Endothelial cell of umbilical vein (primary cell): ENCODE data around the gene MGAT4A. TPM values are rescaled to one million over a fixed set of nuclear protein-coding genes. Genes with fewer than 3 reads are reported as not detected.

Source experiments
- BruUV-seq: library from RNA; stranded (reverse); fragments of 400-500 nt; replicated peaks from 2 replicates; lab custom pipeline; 2021; lab: Mats Ljungman, UMichigan
- CTCF ChIA-PET: fragments of 300-600, 350-600 bp; sonication (Branson Sonifier 250); formaldehyde crosslinking; loops from one replicate; lab custom pipeline; 2021; ENCODE audit warnings: antibody characterized with exemption, inconsistent platforms; lab: Charles Lee
- POLR2A ChIA-PET: fragments of 300-600, 350-600 bp; sonication (Branson Sonifier 250); formaldehyde crosslinking; loops from one replicate; lab custom pipeline; 2021; ENCODE audit warnings: antibody characterized with exemption, inconsistent platforms; lab: Charles Lee
- DNase-seq: peaks from one replicate; pipeline ENCODE4 v3.0.0-alpha.2; 2011; ENCODE audit warnings: low read depth, low spot score
- FAIRE-seq: peaks from 2 replicates; lab custom pipeline; 2011; peaks lifted over from hg19 to GRCh38; lab: Jason Lieb, UNC
- H2AFZ ChIP-seq: 2 replicates; pipeline ENCODE4 v1.6.0; 2012; ENCODE audit warnings: low read depth, low read length, control low read depth, inconsistent platforms
- H3K27ac ChIP-seq: 2 replicates; pipeline ENCODE4 v1.5.1; 2011; ENCODE audit warnings: low read depth, mild to moderate bottlenecking, control low read depth, low read length, moderate library complexity; ENCODE audit not compliant: insufficient read depth
- H3K27me3 ChIP-seq, 2 experiments: 2 replicates each; pipeline versions ENCODE4 v1.6.0 to v1.6.1; 2011; ENCODE audit warnings: low read length in 2 of 2, mixed read lengths in 1 of 2; ENCODE audit not compliant: control insufficient read depth in 2 of 2, insufficient read depth in 2 of 2
- H3K36me3 ChIP-seq, 2 experiments: 2 replicates in 1 of 2; 3 replicates in 1 of 2; pipeline ENCODE4 v1.5.1; 2011; ENCODE audit warnings: low read length in 2 of 2, mild to moderate bottlenecking in 1 of 2, moderate library complexity in 1 of 2; ENCODE audit not compliant: control insufficient read depth in 2 of 2, insufficient read depth in 2 of 2; ENCODE audit errors: extremely low read depth in 1 of 2
- H3K4me1 ChIP-seq: 3 replicates; pipeline ENCODE4 v1.5.1; 2011; ENCODE audit warnings: mild to moderate bottlenecking, low read length; ENCODE audit not compliant: control insufficient read depth, insufficient read depth; ENCODE audit errors: extremely low read depth
- H3K4me2 ChIP-seq: 2 replicates; pipeline ENCODE4 v1.6.1; 2011; ENCODE audit warnings: low read length, control low read depth, mixed read lengths; ENCODE audit not compliant: insufficient read depth
- H3K4me3 ChIP-seq, 3 experiments: fragments of 200-600 bp in 1 of 3; sonication (generic), shearing (Covaris generic) in 1 of 3; replicated peaks in 1 of 3; 2 replicates each; pipeline ENCODE4 v1.5.1; 2011 to 2016; ENCODE audit warnings: control low read depth in 3 of 3, low read length in 3 of 3, mild to moderate bottlenecking in 2 of 3, inconsistent platforms in 1 of 3, low read depth in 1 of 3, moderate library complexity in 1 of 3; ENCODE audit not compliant: insufficient read depth in 1 of 3
- H3K79me2 ChIP-seq: 2 replicates; pipeline ENCODE4 v1.6.0; 2012; ENCODE audit warnings: low read length, inconsistent platforms; ENCODE audit not compliant: control insufficient read depth, insufficient read depth
- H3K9ac ChIP-seq: replicated peaks from 2 replicates; pipeline ENCODE3; 2011; ENCODE audit warnings: low read length, control low read depth; ENCODE audit not compliant: insufficient read depth; ENCODE audit errors: extremely low read depth
- H3K9me1 ChIP-seq: replicated peaks from 3 replicates; pipeline ENCODE4 v1.6.0; 2011; ENCODE audit warnings: mild to moderate bottlenecking, low read length; ENCODE audit not compliant: control insufficient read depth, insufficient read depth; ENCODE audit errors: extremely low read depth
- H3K9me3 ChIP-seq: replicated peaks from 2 replicates; pipeline ENCODE4 v1.5.1; 2012; ENCODE audit warnings: low read length, inconsistent platforms; ENCODE audit not compliant: control insufficient read depth, insufficient read depth
- H4K20me1 ChIP-seq: replicated peaks from 2 replicates; pipeline ENCODE3; 2011; ENCODE audit warnings: mild to moderate bottlenecking, low read length; ENCODE audit not compliant: control insufficient read depth, insufficient read depth; ENCODE audit errors: extremely low read depth
- EZH2 ChIP-seq: IDR thresholded peaks from 2 replicates; pipeline ENCODE4 v1.6.1; 2012; ENCODE audit warnings: borderline replicate concordance, low read depth, mild to moderate bottlenecking, moderate library complexity, low read length, inconsistent platforms; ENCODE audit not compliant: severe bottlenecking
- FOS ChIP-seq: IDR thresholded peaks from 2 replicates; pipeline ENCODE4 v1.6.1; 2011; ENCODE audit warnings: mild to moderate bottlenecking, low read length, moderate library complexity, borderline replicate concordance; ENCODE audit not compliant: insufficient read depth
- GATA2 ChIP-seq: IDR thresholded peaks from 2 replicates; pipeline ENCODE4 v1.7.0; 2011; ENCODE audit warnings: low read depth, mild to moderate bottlenecking, moderate library complexity, mixed read lengths, low read length; ENCODE audit not compliant: insufficient read length, insufficient read depth
- JUN ChIP-seq: IDR thresholded peaks from 2 replicates; pipeline ENCODE4 v1.6.1; 2011; ENCODE audit warnings: borderline replicate concordance, low read depth; ENCODE audit not compliant: insufficient read length, insufficient read depth
- MYC ChIP-seq: IDR thresholded peaks from one replicate; pipeline ENCODE4 v1.6.1; 2011; ENCODE audit warnings: mild to moderate bottlenecking, low read depth, low read length
- POLR2A ChIP-seq: IDR thresholded peaks from 2 replicates; pipeline ENCODE4 v1.6.1; 2012; ENCODE audit warnings: low read depth, mild to moderate bottlenecking, control low read depth, low read length
- POLR2AphosphoS5 ChIP-seq: IDR thresholded peaks from 2 replicates; pipeline ENCODE4 v1.6.1; 2012; ENCODE audit warnings: low read depth, mild to moderate bottlenecking, control low read depth, low read length, moderate library complexity; ENCODE audit not compliant: insufficient read depth
- dilution Hi-C: fragments of 300-500 bp; cut with MboI; formaldehyde crosslinking; loops from one replicate; pipeline ENCODE4 v1.15.0; 2019; ENCODE audit warnings: low sequenced_read_pairs; ENCODE audit not compliant: extremely low pct_ligation_motif_present
- intact Hi-C: fragments of 100-400 bp; cut with micrococcal nuclease; formaldehyde crosslinking; loops from one replicate; pipeline ENCODE4 v1.10.0; 2022
- polyA plus RNA-seq, 4 experiments: library from polyadenylated mRNA; depleted of rRNA in 3 of 4; stranded (reverse) in 3 of 4; unstranded in 1 of 4; fragments of >200 nt; gene quantifications; 2 replicates each; pipeline versions ENCODE4 v1.2.1 to v1.2.3, GENCODE V29; 2011 to 2012; ENCODE audit warnings: missing spikeins in 1 of 4
- total RNA-seq: library from RNA; stranded (reverse); gene quantifications from 2 replicates; pipeline ENCODE4 v1.2.3, GENCODE V29; 2021
- TF ChIP-seq, protein P1 (sequence below), 2 donors: IDR thresholded peaks; 1 replicate in 1 of 2; 2 replicates in 1 of 2; pipeline ENCODE4 v1.5.1; 2011; ENCODE audit warnings: low read length in 2 of 2, mild to moderate bottlenecking in 2 of 2, moderate library complexity in 2 of 2, control low read depth in 1 of 2, inconsistent platforms in 1 of 2, low read depth in 1 of 2; ENCODE audit not compliant: insufficient read depth in 1 of 2; ENCODE audit errors: extremely low read depth in 1 of 2
- TF ChIP-seq, protein P2 (sequence below): IDR thresholded peaks from 2 replicates; pipeline ENCODE4 v1.6.1; 2011; ENCODE audit not compliant: insufficient read depth, insufficient read length

Gene MGAT4A
- total and polyA plus RNA-seq, 2 donors (not counting 3 experiments of a cell fraction or from before 2014, with no cell fraction given), result 9.2 to 42.2 TPM

DNA sequence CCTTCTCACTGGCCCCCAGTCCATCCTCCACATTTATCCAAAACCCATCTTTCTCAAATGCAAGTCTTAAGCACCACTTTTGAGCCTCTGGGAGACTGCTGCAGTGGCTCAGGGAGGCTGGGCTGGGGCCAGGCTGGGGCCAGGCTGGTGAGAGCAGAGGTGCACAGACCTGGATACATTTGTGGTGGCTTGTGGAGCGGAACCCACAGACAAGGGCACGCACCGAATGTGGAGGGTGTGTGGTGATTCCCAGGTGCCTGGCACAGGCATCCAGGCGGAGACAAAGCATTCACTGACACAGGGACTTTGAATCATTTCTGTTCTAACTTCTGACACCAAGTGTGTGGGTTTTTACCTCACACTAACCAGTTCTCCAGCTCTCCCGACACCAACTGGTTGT, 42.2 kb upstream of the MGAT4A start:
- H3K9ac ChIP-seq, result no peak overlapping the region
- no peaks in the 10 kb centered on the region for H3K9me1 ChIP-seq
- H3K4me1 ChIP-seq, result peaks cover 16% of the 10 kb centered on the region
- CTCF ChIA-PET, result no interaction called here
- H3K4me2 ChIP-seq, result no peak overlapping the region
- no peak overlapping the region for H2AFZ ChIP-seq
- H3K36me3 ChIP-seq, result no peaks in the 10 kb centered on the region
- H3K27me3 ChIP-seq, result no peaks in the 10 kb centered on the region
- intact Hi-C loops, result no loop called here
- TF ChIP-seq GATA2 (no peak), MYC (no peak), POLR2A (no peak), POLR2AphosphoS5 (no peak), JUN (no peak)
- no peaks in the 10 kb centered on the region for H4K20me1 ChIP-seq
- POLR2A ChIA-PET, result no interaction called here
- dilution Hi-C loops, result no loop called here
- H3K9me3 ChIP-seq, result no peaks in the 10 kb centered on the region
- no peaks in the 10 kb centered on the region for H3K79me2 ChIP-seq
- DNase-seq (no peak), FAIRE-seq (no peak)
- no TSS peak for BruUV-seq
- no peak overlapping the region for H3K4me3 ChIP-seq
- H3K27ac ChIP-seq, result no peak overlapping the region

DNA sequence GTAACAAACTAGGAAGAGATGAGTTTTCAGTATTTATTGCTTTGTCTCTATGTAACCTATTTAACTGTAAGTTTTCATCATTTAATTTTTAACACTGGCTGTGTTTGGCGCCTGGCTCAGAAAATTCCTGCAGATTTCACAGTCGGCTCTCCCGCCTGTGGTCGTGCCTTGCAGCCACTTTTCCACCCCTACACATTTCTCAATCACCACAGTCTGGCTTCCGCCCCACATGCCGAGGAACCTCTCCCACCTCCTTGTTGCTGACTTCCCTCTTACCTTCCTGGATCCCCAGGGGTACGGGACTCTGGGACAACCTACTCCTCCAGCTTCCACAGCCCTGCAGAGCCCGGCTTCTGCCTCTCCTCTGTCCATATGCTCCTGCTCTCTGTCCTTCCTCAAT, 41.6 kb upstream of the MGAT4A start:
- dilution Hi-C loops (no loop called here), intact Hi-C loops (no loop called here)
- no peaks in the 10 kb centered on the region for H3K79me2 ChIP-seq
- H3K27ac ChIP-seq, result no peak overlapping the region
- H2AFZ ChIP-seq, result no peak overlapping the region
- CTCF ChIA-PET, result no interaction called here
- H3K9me3 ChIP-seq, result no peaks in the 10 kb centered on the region
- no TSS peak for BruUV-seq
- no peak overlapping the region for H3K4me3 ChIP-seq
- POLR2A ChIA-PET, result no interaction called here
- no peaks in the 10 kb centered on the region for H3K9me1 ChIP-seq
- no peak overlapping the region for H3K9ac ChIP-seq
- no peaks in the 10 kb centered on the region for H3K36me3 ChIP-seq
- H3K4me1 ChIP-seq, result peaks cover 17% of the 10 kb centered on the region
- no peaks in the 10 kb centered on the region for H4K20me1 ChIP-seq
- H3K4me2 ChIP-seq, result no peak overlapping the region
- no peak for DNase-seq
- TF ChIP-seq POLR2A, result no peak
- no peak for TF ChIP-seq POLR2AphosphoS5
- no peak for TF ChIP-seq MYC
- TF ChIP-seq, protein P1, sequence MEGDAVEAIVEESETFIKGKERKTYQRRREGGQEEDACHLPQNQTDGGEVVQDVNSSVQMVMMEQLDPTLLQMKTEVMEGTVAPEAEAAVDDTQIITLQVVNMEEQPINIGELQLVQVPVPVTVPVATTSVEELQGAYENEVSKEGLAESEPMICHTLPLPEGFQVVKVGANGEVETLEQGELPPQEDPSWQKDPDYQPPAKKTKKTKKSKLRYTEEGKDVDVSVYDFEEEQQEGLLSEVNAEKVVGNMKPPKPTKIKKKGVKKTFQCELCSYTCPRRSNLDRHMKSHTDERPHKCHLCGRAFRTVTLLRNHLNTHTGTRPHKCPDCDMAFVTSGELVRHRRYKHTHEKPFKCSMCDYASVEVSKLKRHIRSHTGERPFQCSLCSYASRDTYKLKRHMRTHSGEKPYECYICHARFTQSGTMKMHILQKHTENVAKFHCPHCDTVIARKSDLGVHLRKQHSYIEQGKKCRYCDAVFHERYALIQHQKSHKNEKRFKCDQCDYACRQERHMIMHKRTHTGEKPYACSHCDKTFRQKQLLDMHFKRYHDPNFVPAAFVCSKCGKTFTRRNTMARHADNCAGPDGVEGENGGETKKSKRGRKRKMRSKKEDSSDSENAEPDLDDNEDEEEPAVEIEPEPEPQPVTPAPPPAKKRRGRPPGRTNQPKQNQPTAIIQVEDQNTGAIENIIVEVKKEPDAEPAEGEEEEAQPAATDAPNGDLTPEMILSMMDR (IDR thresholded peaks at IDR 0.05; ENCODE audit: extremely low read depth in 1 of 2, insufficient read depth in 1 of 2, low read depth in 1 of 2, low read length in 2 of 2), result no peak
- no peak for TF ChIP-seq JUN
- TF ChIP-seq, protein P2, sequence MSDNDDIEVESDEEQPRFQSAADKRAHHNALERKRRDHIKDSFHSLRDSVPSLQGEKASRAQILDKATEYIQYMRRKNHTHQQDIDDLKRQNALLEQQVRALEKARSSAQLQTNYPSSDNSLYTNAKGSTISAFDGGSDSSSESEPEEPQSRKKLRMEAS, result no peak
- no peak for TF ChIP-seq FOS
- no peak for TF ChIP-seq EZH2
- no peak for TF ChIP-seq GATA2
- no peaks in the 10 kb centered on the region for H3K27me3 ChIP-seq
- FAIRE-seq, result no peak
